Mammary epithelial cell (primary cell): ENCODE measurements around the gene FGD5.

Experiments
- EZH2 ChIP-seq: IDR thresholded peaks from 2 replicates; pipeline ENCODE4 v1.6.1; 2012; ENCODE audit warnings: low read length, inconsistent platforms, borderline replicate concordance
- TF ChIP-seq, protein P1 (sequence below), 2 donors: IDR thresholded peaks in 1 of 2; conservative IDR thresholded peaks in 1 of 2; 2 replicates each; pipeline ENCODE4 v1.5.1; 2011 to 2012; ENCODE audit warnings: inconsistent platforms in 2 of 2, low read length in 2 of 2, mild to moderate bottlenecking in 2 of 2, control low read depth in 1 of 2, low read depth in 1 of 2; ENCODE audit not compliant: insufficient read depth in 1 of 2; ENCODE audit errors: extremely low read depth in 1 of 2

DNA sequence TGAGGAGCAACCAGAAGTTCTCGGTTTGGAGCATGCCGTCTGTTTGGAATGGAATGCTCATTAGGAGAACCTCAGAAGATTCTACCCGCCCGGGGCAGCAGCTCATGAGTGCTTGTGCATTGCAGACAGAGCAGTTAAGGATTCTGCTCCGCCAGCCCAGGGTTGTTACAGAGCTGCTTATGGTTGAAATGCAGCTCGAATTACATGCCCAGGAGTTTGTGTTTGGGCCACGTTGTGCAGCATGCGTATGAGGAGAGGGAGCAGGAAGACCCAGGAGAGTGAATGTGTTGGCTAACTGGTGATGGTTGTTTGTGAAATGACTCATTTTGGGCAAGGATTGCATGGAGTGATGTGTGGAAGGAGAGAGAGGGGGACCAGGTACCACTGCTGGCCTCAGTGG is 9.0 kb downstream of the FGD5 start:
- TF ChIP-seq, protein P1, sequence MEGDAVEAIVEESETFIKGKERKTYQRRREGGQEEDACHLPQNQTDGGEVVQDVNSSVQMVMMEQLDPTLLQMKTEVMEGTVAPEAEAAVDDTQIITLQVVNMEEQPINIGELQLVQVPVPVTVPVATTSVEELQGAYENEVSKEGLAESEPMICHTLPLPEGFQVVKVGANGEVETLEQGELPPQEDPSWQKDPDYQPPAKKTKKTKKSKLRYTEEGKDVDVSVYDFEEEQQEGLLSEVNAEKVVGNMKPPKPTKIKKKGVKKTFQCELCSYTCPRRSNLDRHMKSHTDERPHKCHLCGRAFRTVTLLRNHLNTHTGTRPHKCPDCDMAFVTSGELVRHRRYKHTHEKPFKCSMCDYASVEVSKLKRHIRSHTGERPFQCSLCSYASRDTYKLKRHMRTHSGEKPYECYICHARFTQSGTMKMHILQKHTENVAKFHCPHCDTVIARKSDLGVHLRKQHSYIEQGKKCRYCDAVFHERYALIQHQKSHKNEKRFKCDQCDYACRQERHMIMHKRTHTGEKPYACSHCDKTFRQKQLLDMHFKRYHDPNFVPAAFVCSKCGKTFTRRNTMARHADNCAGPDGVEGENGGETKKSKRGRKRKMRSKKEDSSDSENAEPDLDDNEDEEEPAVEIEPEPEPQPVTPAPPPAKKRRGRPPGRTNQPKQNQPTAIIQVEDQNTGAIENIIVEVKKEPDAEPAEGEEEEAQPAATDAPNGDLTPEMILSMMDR (conservative IDR thresholded peaks at IDR 0.05 in 1 of 2, IDR thresholded peaks at IDR 0.05 in 1 of 2; ENCODE audit: extremely low read depth in 1 of 2, insufficient read depth in 1 of 2, low read depth in 1 of 2, low read length in 2 of 2) = no peak
- TF ChIP-seq EZH2 = no peak
